HG03432 (cell line): ENCODE data around the gene GPC2.
"Not testable (repeated sequence)": the region's sequence is repeated elsewhere in the genome, so short reads cannot be mapped to it uniquely, and the experiment has no call there.

Experiments
- ATAC-seq: cut with Tn5 transposase; IDR thresholded peaks from one replicate; pipeline ENCODE4 v1.9.1; 2021; ENCODE audit warnings: mild to moderate bottlenecking, moderate library complexity; ENCODE audit not compliant: unreplicated experiment

The GPC2 gene

GRCh38 chr7:100153708-100154535 lies 23.3 kb downstream of the GPC2 start:
- no peak for ATAC-seq

GRCh38 chr7:100152937-100153666 lies 24.1 kb downstream of the GPC2 start:
- ATAC-seq, result no peak

- ATAC-seq, result no peak
These were observed 24.8 kb downstream of the GPC2 start for GRCh38 chr7:100152404-100152803.

GRCh38 chr7:100148559-100149328 lies 28.4 kb downstream of the GPC2 start, which contains the start of gene LAMTOR4:
TSS of gene LAMTOR4 (plus strand) at chr7:100148918. CDS start at chr7:100148973, 55 bp downstream.
- ATAC-seq, result peak; percentile 96

GRCh38 chr7:100148225-100148558 lies 29.0 kb downstream of the GPC2 start:
- ATAC-seq, result no peak

GRCh38 chr7:100147278-100147677 lies 29.9 kb downstream of the GPC2 start:
- no peak for ATAC-seq

- not testable (repeated sequence) for ATAC-seq
These were observed 30.8 kb downstream of the GPC2 start for GRCh38 chr7:100146350-100146749.

GRCh38 chr7:100142461-100142860 lies 34.7 kb downstream of the GPC2 start:
- ATAC-seq, result no peak

GRCh38 chr7:100141555-100141949 lies 35.6 kb downstream of the GPC2 start:
- no peak for ATAC-seq

GRCh38 chr7:100137851-100138760 lies 39.1 kb downstream of the GPC2 start:
- ATAC-seq, result no peak

- peak; percentile 52 for ATAC-seq
These were observed 44.5 kb downstream of the GPC2 start for GRCh38 chr7:100132697-100133151.

- no peak for ATAC-seq
These were observed 45.1 kb downstream of the GPC2 start for GRCh38 chr7:100132126-100132525.

GRCh38 chr7:100130608-100131453 lies 46.4 kb downstream of the GPC2 start:
- ATAC-seq, result no peak

- not testable (repeated sequence) for ATAC-seq
These were observed 47.0 kb downstream of the GPC2 start for GRCh38 chr7:100130220-100130607.

- ATAC-seq, result no peak
These were observed 48.6 kb downstream of the GPC2 start for GRCh38 chr7:100128637-100128963.

- ATAC-seq, result peak; percentile 3
These were observed 49.1 kb downstream of the GPC2 start for GRCh38 chr7:100127866-100128636.

GRCh38 chr7:100126931-100127865 lies 50.0 kb downstream of the GPC2 start, which contains the start of gene MBLAC1:
TSS of gene MBLAC1 (plus strand) at chr7:100126967. CDS start at chr7:100127396, 429 bp downstream.
- ATAC-seq, result peak; percentile 65
